AML-193 (cell line): ENCODE measurements around the gene TMCC1.
"Not testable (repeated sequence)": the region's sequence is repeated elsewhere in the genome, so short reads cannot be mapped to it uniquely, and the experiment has no call there.

Experiments
- DNase-seq, 2 experiments: peaks; one replicate each; lab custom pipeline; 2025; lab: John Stamatoyannopoulos, UW

Gene TMCC1

GRCh38 chr3:129686941-129687340 is 206.6 kb downstream of the TMCC1 start:
- no peak for DNase-seq

- no peak for DNase-seq
These were observed 209.2 kb downstream of the TMCC1 start for GRCh38 chr3:129684270-129684669.

- no peak for DNase-seq
These were observed 210.3 kb downstream of the TMCC1 start for GRCh38 chr3:129683201-129683600.

GRCh38 chr3:129676985-129677384 is 216.5 kb downstream of the TMCC1 start:
- no peak for DNase-seq

- DNase-seq = not testable (repeated sequence)
These were observed 218.8 kb downstream of the TMCC1 start for GRCh38 chr3:129674798-129675123.

GRCh38 chr3:129673897-129674797 is 219.4 kb downstream of the TMCC1 start:
- no peak for DNase-seq

GRCh38 chr3:129673012-129673411 is 220.5 kb downstream of the TMCC1 start:
- no peak for DNase-seq

GRCh38 chr3:129672412-129672811 is 221.1 kb downstream of the TMCC1 start:
- DNase-seq = no peak

GRCh38 chr3:129665024-129665768 is 228.3 kb downstream of the TMCC1 start:
- no peak for DNase-seq

GRCh38 chr3:129663930-129664646 is 229.4 kb downstream of the TMCC1 start:
- no peak for DNase-seq

- no peak for DNase-seq
These were observed 230.5 kb downstream of the TMCC1 start for GRCh38 chr3:129663045-129663446.

- no peak for DNase-seq
These were observed 231.3 kb downstream of the TMCC1 start for GRCh38 chr3:129662191-129662608.

GRCh38 chr3:129661766-129662165 is 231.7 kb downstream of the TMCC1 start:
- DNase-seq = no peak

- DNase-seq = no peak
These were observed 235.2 kb downstream of the TMCC1 start for GRCh38 chr3:129658110-129658843.

- DNase-seq = no peak
These were observed 236.1 kb downstream of the TMCC1 start for GRCh38 chr3:129657261-129658046.

- DNase-seq = no peak
These were observed 236.8 kb downstream of the TMCC1 start for GRCh38 chr3:129656659-129657247.

GRCh38 chr3:129655291-129655700 is 238.2 kb downstream of the TMCC1 start:
- DNase-seq = no peak

- DNase-seq = no peak
These were observed 239.4 kb downstream of the TMCC1 start for GRCh38 chr3:129654131-129654530.

- DNase-seq = no peak
These were observed 240.5 kb downstream of the TMCC1 start for GRCh38 chr3:129653019-129653418.

GRCh38 chr3:129651435-129652202 is 241.9 kb downstream of the TMCC1 start:
- DNase-seq = no peak
